Testis (tissue), 2 donors: ENCODE results near the gene FLNB.

Source experiments
- CTCF ChIP-seq, 3 experiments: fragments of 450-650 bp in 2 of 3; fragments of 200-600 bp in 1 of 3; sonication (generic) in 1 of 3; IDR thresholded peaks; one replicate each; pipeline ENCODE4 v1.5.1; 2016 to 2019; ENCODE audit warnings: antibody characterized with exemption in 3 of 3, mild to moderate bottlenecking in 2 of 3, moderate library complexity in 1 of 3
- POLR2A ChIP-seq: fragments of 450-650 bp; IDR thresholded peaks from one replicate; pipeline ENCODE4 v1.6.1; 2017; ENCODE audit warnings: antibody characterized with exemption, mild to moderate bottlenecking, moderate library complexity

GRCh38 chr3:58217209-58217811 lies 209.1 kb downstream of the FLNB start:
- peak in 2 of 3 experiments; percentile 58 to 60 for TF ChIP-seq CTCF (IDR thresholded peaks at IDR 0.05)
- no peak for TF ChIP-seq POLR2A
